HG03060 (cell line): Measurements from ENCODE around the gene TMEM178B.

Experiments used
- ATAC-seq: cut with Tn5 transposase; IDR thresholded peaks from one replicate; pipeline ENCODE4 v1.9.1; 2021; ENCODE audit warnings: low read depth, moderate number of reproducible peaks; ENCODE audit not compliant: unreplicated experiment

TMEM178B gene

DNA sequence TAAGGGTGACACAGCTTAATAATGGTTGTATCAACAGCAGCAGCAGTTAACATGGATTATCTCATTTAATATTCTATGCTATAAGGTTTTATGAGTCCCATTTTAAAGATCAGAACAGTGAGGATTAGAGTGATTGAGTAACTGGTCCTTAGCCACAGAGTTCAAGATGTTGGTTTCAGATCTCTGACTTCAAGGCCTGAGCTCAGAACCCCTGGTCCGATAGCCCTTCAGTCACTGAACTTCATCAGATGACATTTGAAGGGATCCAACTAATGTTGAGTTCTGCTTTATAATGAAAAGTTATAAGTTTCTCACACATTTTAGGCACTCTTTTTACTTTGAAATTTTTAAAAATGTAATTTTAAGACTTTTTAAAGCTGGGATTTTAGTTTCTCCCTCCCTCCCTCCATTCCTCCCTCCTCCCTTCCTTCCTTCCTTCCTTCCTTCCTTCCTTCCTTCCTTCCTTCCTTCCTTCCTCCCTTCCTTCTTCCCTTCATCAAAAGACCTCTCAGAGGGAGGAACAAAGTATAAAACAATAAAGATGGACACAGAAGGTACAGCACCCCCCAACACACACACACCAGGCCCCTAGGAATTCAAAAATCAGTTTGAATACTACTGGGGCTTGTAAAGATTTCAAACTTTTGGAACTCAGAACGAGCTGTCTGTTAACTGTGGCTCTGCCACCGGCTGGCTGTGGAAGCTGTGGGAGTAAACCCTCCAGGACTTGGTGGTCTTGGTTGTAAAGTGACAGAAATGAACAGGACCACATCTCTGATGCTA lies 270.5 kb downstream of the TMEM178B start:
- ATAC-seq = no peak

DNA sequence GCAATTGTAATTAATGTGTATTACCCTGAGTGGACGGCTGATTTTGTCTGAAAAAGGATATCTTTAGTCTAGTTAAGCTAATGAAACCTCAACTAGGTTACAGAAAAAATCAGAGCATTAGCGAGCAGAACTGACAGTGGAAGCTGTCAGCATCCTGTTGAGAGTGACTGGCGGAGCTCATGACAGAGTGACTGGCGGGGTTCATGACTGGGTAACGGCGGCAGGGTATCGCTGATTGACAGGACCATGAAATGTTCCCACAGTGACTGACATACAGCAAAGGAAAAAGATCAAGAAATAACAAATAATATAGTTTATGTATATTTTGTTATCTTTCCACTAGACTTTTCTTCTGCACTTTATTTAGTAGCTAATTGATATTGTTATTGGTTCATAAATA lies 274.9 kb downstream of the TMEM178B start:
- ATAC-seq = no peak

DNA sequence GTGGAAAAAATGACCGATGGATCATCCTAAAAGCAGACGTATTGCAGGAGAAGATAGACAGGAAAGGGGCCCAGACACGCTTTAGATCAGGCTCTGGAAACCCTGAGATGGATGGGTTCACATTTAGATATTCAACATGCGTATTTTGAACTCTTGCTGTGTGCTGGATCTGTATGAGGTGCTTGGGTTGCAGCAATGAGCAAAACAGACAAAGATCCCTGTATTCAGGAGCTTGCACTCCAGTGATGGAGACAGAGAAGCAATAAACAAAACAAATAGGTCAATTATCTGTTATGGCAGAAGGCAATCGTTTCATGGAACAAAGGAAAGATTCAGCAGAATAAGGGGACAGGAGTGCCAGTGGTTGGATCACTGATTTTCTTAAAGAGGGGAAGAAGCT lies 275.5 kb downstream of the TMEM178B start:
- ATAC-seq = no peak

DNA sequence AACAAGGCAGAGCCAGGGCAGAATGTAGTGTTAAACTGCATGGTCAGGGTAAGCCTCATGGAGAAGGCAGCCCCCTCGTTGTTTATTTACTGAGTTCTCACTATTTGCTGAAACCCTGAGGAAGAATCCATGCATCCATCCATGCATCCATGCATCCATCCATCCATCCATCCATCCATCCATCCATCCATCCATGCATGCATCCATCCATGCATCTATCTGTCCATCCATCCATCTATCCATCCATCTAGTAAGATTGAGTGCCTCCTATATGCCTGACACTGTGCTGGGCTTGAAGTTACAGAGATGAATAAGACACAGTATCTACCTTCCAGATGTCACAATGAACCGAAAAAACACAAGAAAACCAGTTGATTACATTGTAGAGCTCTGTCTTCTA lies 275.9 kb downstream of the TMEM178B start:
- ATAC-seq = no peak

DNA sequence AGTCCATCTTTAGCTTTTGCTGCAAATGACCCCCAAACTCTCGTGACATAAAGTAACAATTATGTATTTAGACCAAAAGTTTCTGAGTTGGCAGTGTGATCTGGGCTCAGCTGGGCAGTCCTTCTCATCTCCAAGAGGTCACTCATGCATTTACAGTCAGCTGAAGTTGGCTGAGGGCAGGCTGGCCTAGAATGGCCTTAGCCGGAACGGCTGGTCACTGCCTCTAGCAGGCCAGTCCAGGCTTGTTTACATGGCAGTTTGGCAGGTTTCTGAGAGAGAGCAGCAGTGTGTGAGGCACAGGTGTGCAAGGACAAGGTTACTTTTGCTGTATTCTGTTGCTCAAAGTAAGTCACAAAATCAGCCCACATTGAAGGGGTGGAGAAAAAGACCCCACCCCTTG lies 277.3 kb downstream of the TMEM178B start:
- ATAC-seq = no peak

DNA sequence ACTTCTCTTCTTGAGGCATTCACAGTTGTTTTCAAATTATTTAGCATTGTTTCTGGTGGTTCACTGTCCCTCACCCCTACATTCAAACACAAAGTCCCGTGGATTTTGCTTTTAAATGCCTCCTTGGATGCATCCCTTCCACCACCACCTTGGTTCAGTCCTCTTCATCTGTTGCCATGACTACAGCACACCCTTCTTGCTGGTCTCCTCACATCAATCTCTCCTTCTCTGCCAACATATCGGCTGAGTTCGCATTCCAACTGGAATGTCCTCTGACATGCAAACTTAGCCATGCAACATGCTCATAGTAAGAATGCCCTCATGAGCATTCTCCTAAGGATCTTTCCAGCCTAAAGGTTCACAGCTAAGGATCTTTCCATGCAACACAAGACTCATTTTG lies 279.1 kb downstream of the TMEM178B start:
- no peak for ATAC-seq

DNA sequence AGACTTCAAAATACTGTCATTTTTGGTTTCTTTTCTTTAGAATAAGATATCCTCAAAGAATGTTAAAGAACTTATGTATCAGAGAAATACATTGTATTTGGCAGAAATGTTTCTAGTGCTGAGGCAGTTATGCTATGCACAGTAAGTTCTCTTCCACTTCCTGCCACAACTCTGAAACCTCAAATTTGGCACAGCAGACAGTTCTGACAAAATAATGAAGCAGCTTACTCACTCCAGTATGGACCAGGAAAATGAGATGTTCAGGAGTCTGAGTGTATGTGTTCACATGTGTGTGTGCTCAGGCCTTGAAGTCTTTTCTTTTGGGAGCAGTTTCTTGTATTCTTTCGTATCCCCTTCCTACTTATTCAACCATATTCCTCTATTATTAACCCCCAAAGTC lies 280.4 kb downstream of the TMEM178B start:
- no peak for ATAC-seq

DNA sequence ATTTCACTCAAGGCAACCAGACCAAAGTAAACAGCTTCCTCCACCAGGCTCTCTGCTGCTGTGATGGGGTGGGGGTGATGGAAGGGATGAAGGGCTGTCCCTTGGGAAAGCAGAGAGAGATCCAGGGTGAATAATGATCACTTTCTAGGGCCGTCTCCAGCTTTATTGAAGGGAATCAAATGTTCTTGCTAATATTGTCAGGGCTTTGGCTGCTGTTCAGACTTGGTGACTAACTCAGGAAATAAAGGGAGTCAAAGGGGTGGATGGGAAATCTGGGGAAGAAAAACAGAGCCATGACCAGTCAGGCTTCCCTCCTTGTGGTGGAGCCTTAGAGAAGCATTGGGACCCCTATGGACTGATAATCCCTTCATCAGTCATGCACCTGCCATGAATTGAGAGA lies 281.2 kb downstream of the TMEM178B start:
- ATAC-seq = no peak

DNA sequence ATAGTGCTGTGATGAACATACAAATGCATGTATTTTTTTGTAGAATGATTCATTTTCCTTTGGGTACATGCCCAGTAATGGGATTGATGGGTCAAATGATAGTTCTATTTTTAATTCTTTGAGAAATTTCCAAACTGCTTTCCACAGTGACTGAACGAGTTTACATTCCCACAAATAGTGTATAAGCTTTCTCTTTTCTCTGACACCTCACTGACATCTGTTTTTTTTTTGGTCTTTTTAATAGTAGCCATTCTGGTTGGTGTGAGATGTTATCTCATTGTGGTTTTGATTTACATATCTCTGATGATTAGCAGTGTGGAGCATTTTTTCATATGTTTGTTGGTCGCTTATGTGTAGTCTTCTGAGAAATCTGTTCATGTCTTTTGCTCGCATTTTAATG lies 282.3 kb downstream of the TMEM178B start:
- ATAC-seq = no peak

DNA sequence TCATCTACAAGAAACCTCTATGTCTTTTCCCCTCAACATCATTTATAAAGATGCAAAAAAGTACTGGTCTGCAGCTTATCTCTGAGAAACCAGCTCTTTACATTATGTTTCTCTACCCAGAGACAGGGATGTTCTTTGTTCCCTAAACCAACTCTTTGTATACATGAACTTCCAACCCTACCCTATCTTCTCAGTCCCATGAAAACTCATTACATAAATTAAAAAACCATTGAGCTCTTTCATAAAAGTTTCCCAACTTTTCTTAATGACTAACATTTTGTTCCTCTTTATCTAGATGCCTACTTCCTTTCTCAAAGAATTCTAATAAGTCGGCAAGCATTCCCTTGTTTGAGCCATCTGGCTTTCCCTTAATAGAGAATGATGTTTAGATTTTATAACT lies 284.5 kb downstream of the TMEM178B start:
- ATAC-seq = no peak

DNA sequence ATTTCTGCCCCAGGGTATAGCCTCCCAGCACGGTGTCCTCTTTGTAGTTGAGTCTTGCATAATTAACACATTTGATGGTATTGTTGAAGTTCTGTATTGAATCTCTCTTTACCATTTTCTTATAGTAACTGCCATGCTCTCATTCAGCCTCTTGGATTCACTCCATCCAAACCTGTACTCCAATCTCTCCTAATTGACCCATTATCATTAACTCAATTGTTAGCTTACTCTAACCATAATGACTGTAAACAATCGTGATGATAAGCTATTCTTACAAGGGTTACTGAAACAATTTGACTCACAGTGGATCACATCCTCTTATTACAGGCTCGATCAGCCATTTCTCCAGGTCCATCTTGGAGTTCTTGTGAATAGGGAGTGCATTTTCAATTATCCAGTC lies 285.4 kb downstream of the TMEM178B start:
- no peak for ATAC-seq

DNA sequence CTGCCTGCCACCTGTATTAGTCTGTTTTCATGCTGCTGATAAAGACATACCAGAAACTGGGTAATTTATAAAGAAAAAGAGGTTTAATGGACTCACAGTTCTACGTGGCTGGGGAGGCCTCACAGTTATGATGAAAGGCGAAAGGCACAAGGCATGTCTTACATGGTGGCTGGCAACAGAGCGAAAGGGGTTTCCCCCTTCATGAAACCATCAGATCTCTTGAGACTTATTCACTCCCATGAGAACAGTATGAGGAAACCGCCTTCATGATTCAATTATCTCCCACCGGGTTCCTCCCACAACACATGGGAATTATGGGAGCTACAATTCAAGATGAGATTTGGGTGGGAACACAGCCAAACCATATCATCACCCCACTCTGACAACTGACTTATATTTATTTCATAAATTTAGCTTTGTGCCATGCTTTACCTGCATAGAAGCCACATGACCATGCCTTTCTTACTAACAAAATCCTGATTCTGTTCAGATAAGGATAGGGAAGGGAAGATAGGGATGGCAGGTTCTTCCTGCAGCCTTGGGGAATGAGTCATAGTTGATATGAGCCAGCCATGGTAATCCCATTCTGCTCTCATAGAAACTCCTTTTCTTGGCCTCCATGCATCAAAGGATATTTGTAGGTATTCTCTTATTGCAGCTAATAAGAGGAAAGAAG lies 286.0 kb downstream of the TMEM178B start:
- no peak for ATAC-seq

DNA sequence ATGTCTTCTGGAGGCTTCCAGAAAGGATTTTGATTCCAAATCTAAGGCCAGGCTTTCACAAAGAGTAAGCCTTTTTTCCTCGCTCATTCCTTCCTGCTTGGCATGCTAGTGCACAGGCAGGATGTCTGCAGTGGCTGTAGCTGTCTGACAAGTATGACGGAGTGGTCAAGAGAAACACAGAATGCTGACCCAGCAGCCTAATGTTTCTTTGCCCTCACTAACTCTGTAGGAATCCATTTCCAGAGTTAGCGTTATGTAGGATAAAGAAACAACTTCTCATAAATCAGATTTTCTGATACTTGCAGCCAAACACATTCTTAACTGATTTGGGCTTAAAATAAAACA lies 286.5 kb downstream of the TMEM178B start:
- no peak for ATAC-seq

DNA sequence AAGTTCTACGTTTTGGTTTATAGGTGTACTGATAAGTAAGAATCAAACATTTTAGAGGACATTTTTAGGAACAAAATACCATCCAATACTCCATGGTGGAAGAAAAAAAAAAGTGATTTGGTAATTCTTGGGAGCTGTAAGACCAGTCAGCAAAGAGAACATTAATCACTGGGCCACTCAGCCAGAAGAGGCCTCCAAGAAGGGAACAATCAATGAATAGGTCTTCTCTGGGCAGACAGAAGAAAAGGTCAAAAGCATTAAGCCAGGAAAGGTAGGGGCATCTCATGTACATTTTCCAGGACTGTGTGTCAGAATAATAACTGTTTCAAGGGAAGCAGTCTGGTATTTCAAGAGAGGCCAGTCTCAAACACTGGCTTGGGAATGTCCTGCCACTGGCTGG lies 286.9 kb downstream of the TMEM178B start:
- no peak for ATAC-seq

DNA sequence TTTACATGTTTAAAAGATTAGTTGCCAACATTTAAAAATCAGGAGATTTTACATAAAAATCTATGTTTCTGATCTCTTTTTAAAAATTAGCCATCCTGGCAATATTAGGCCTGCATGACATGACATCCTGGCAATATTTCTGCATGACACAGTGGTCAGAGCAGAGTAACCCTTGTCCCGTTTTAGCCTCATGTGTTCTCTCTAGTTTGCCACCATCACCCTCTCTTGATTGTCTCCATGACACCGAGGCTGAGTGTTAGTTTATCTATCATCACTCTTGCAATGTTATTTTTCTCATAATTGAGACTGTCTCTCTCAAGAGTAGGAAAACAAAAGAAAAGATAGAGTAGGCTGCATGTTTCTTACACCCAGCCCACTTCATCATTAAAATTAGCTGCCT lies 287.6 kb downstream of the TMEM178B start:
- ATAC-seq = no peak

DNA sequence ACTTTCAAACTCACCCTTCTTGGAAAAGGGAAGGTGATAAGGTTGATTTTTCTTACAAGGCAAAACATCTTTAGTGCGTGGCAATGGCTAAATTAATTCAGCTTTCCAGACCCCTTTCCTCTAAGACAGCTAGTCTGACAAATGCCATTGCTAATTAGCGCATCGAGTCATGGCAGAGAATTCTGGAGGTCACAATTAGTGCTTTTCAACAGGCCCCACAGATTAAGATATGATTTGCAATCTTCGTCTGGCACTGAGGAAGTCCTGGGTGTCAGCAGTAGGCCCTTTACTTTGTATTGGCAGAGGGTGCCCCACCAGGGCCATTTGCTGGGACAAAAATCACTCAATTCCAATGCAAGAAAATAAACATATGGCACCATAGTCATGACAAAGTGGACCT lies 288.1 kb downstream of the TMEM178B start:
- ATAC-seq = no peak

DNA sequence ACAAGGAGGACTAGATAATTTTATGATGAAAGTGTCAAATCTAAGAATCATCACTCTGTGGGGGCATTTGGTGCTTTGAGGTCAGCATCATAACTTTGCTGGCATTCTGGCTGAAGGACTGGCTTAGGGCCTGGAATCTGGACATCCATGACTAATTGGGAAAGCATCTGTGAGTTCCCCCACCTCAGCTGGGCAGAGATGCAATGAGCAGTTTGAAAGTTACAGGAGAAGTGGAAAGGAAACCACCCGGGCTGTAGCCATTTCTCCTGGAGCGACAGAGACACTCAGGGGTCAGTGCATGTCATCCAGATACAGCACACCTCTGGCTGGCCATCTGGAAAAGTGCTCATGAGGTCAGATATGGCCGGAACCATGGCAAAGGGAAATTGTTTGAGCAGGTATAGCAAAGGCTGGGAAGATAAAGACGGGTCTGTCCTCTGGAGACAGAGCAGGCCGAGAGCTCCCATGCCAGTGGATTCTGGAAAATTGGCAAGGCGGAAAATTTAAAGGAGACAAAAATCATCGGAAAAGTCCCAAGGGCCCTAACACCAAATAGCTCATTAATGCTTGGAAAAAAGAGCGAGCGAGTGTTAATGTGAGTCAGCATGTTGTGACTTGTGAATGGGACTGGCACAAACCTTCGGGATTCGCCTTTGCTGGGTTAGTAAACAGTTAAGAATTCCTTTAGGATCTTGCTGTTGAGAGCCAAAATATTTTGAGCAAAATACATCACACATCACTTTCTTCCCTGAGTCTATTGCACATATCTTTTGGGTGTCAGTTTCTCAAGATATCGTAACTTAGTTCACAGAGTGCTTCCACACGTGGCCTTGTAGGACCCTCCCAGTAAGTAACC lies 288.9 kb downstream of the TMEM178B start:
- ATAC-seq = no peak

DNA sequence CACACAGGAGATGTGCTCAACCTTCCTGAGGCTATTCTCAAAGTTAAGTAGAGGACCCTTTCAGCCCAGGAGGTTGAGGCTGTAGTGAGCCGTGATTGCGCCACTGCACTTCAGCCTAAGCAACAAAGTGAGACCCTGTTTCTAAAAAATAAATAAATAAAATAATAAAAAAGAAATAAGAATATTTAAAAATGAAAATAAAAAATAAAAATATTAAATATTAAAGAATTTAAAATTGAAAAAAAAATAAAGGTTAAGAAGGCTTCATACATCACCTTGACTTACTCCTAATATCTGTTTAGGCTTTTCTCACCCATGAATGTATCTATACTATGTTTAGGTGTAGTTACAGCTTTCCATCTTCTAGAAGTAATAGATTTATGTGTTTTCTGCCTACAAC lies 289.9 kb downstream of the TMEM178B start:
- ATAC-seq = no peak

DNA sequence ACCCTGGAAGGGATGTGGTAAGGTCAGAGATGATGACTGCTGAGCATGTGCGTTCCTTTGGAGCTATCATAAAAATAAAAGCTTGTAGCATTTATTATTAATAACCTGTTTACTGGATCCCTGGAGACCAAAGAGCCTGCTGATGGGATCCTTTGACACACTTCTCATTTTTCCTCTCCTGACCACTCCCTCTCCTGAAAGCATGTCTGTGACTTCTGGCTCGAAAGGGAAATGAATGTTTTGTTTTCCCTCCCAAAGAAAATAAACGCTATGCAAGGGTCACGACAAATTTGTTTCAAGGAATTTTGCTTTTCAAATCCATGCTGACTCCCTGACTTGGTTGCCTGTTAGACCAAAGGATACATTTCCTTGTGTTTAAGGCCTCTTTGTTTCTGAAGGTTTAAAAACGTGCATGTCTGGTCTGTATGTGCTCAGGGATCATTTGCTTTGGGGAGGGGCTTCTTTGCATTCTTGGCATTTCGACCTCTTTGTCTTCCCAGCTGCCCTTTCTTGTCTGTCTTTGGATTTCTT lies 292.3 kb downstream of the TMEM178B start:
- no peak for ATAC-seq

DNA sequence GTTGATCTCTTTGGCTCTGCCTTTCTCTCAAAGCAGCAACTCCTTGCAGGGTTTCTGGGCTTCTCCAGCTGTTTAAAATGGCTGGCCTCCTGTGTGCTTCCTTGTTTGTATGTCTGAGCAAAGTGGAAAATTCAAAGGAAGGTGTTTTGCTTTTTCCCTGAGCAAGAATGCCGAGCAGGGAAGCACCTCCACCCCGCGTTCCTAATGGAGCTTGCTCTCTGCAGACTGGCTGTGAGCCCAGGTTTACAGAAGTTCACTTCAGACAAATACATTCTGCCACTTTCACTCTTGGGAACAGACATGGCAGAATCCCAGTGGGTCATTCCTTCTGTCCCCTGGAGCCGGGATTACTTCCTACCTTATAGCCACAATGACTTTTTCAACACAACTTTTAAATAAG lies 295.6 kb downstream of the TMEM178B start:
- ATAC-seq = no peak

DNA sequence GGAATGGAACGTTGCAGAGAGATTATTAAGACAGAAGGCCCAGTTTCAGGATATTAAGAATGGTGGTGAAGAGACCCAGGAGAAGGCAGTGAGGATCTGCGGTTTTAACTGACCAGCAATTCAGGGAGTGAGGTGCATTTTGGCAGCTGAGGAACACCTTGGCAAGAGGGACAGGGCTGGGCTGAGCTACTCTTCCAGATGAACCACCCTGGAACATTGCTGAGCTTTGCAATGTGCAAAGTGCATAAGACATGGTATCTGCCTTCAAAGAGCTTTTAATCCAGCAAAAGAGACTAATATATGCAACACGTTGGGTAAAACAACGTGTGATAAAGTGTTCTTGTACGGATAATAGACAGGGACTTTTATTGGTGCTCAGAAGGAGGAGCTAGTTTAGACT lies 296.3 kb downstream of the TMEM178B start:
- ATAC-seq = no peak
